SK-N-SH (cell line): ENCODE measurements around the gene PCYOX1L. TPM values are rescaled to one million over a fixed set of nuclear protein-coding genes. Genes with fewer than 3 reads are reported as not detected.

ENCODE experiments used
- CTCF ChIA-PET: fragments of 300-600, 350-600 bp; formaldehyde crosslinking; extraction: SDS; loops from one replicate; lab custom pipeline; 2021; lab: Yijun Ruan, JAX
- POLR2A ChIA-PET: fragments of 350-600 bp; sonication (Branson Sonifier 250); formaldehyde crosslinking; extraction: SDS; loops from one replicate; lab custom pipeline; 2020; ENCODE audit warnings: antibody characterized with exemption, inconsistent platforms; lab: Yijun Ruan, JAX
- DNase-seq: peaks from one replicate; pipeline ENCODE4 v3.0.0; 2012
- H2AFZ ChIP-seq: fragments of 200-600 bp; sonication (generic); 2 replicates; pipeline ENCODE4 v1.8.1; 2016; ENCODE audit warnings: antibody characterized with exemption, mild to moderate bottlenecking, low read depth
- H3F3A ChIP-seq: fragments of 200-600 bp; sonication (generic); replicated peaks from 2 replicates; pipeline ENCODE3; 2016; ENCODE audit warnings: antibody characterized with exemption, mild to moderate bottlenecking; ENCODE audit not compliant: insufficient read depth
- H3K27ac ChIP-seq, 2 experiments: fragments of 200-500 bp in 1 of 2; fragments of 200-600 bp in 1 of 2; sonication (Bioruptor generic) in 1 of 2; sonication (generic), shearing (Covaris generic) in 1 of 2; 2 replicates each; pipeline versions ENCODE4 v1.5.1 to v1.6.1; 2014 to 2016; ENCODE audit warnings: low read depth in 2 of 2, inconsistent platforms in 1 of 2, low read length in 1 of 2, mild to moderate bottlenecking in 1 of 2, mixed read lengths in 1 of 2
- H3K27me3 ChIP-seq: fragments of 200-600 bp; sonication (generic), shearing (Covaris generic); 2 replicates; pipeline ENCODE4 v1.6.1; 2016; ENCODE audit warnings: mixed run types; ENCODE audit not compliant: insufficient read depth
- H3K36me3 ChIP-seq, 2 experiments: fragments of 200-500 bp in 1 of 2; fragments of 200-600 bp in 1 of 2; sonication (Bioruptor generic) in 1 of 2; sonication (generic) in 1 of 2; replicated peaks in 1 of 2; 2 replicates each; pipeline versions ENCODE3 to v1.5.1; 2014 to 2016; ENCODE audit warnings: low read length in 1 of 2, mild to moderate bottlenecking in 1 of 2; ENCODE audit not compliant: insufficient read depth in 2 of 2, control insufficient read depth in 1 of 2
- H3K4me1 ChIP-seq, 2 experiments: fragments of 200-500 bp in 1 of 2; fragments of 200-600 bp in 1 of 2; sonication (Bioruptor generic) in 1 of 2; sonication (generic), shearing (Covaris generic) in 1 of 2; 2 replicates each; pipeline versions ENCODE4 v1.5.1 to v1.6.1; 2014 to 2016; ENCODE audit warnings: low read depth in 1 of 2, low read length in 1 of 2, mixed run types in 1 of 2; ENCODE audit not compliant: insufficient read depth in 2 of 2, control insufficient read depth in 1 of 2
- H3K4me2 ChIP-seq: fragments of 200-600 bp; sonication (generic), shearing (Covaris generic); 2 replicates; pipeline ENCODE4 v1.6.1; 2017; ENCODE audit warnings: mixed run types
- H3K4me3 ChIP-seq, 2 experiments: fragments of 200-500 bp in 1 of 2; fragments of 200-600 bp in 1 of 2; sonication (Bioruptor generic) in 1 of 2; sonication (generic), shearing (Covaris generic) in 1 of 2; 2 replicates each; pipeline versions ENCODE4 v1.5.1 to v1.8.1; 2014 to 2016; ENCODE audit warnings: low read depth in 2 of 2, inconsistent platforms in 1 of 2, low read length in 1 of 2, mild to moderate bottlenecking in 1 of 2, mixed read lengths in 1 of 2, moderate library complexity in 1 of 2
- H3K79me2 ChIP-seq: fragments of 200-600 bp; sonication (generic); 2 replicates; pipeline ENCODE4 v1.8.1; 2017; ENCODE audit warnings: mild to moderate bottlenecking; ENCODE audit not compliant: insufficient read depth
- H3K9ac ChIP-seq: fragments of 200-600 bp; sonication (generic); 2 replicates; pipeline ENCODE4 v1.6.1; 2017; ENCODE audit warnings: mixed run types
- H3K9me2 ChIP-seq: fragments of 200-600 bp; sonication (generic); 2 replicates; pipeline ENCODE4 v1.6.1; 2017; ENCODE audit warnings: mixed run types
- H3K9me3 ChIP-seq: fragments of 200-600 bp; sonication (generic); 2 replicates; pipeline ENCODE4 v1.6.1; 2017; ENCODE audit warnings: mixed run types, mild to moderate bottlenecking, moderate library complexity
- H4K20me1 ChIP-seq: fragments of 200-600 bp; sonication (generic); 2 replicates; pipeline ENCODE4 v1.6.1; 2017; ENCODE audit warnings: mild to moderate bottlenecking, mixed run types; ENCODE audit not compliant: insufficient read depth
- CHD2 ChIP-seq: fragments of 150-350 bp; IDR thresholded peaks from 2 replicates; pipeline ENCODE4 v1.6.1; 2018; ENCODE audit warnings: low read length; ENCODE audit not compliant: partially characterized antibody
- ELF1 ChIP-seq: IDR thresholded peaks from 2 replicates; pipeline ENCODE4 v1.4.0; 2012
- EZH2phosphoT487 ChIP-seq: fragments of 200-600 bp; sonication (generic); IDR thresholded peaks from 2 replicates; pipeline ENCODE4 v1.6.1; 2017; ENCODE audit warnings: low read depth, mixed run types, mild to moderate bottlenecking, antibody characterized with exemption, moderate library complexity, borderline replicate concordance
- FOSL2 ChIP-seq: IDR thresholded peaks from 2 replicates; pipeline ENCODE4 v1.4.0; 2012; ENCODE audit warnings: low read depth, mild to moderate bottlenecking, moderate library complexity, borderline replicate concordance
- FOXJ3 ChIP-seq: sonication (generic); formaldehyde crosslinking; IDR thresholded peaks from 2 replicates; pipeline ENCODE4 v1.5.1; 2020; ENCODE audit warnings: mild to moderate bottlenecking, missing genetic modification reagents
- GABPA ChIP-seq: IDR thresholded peaks from 2 replicates; pipeline ENCODE4 v1.4.0; 2012; ENCODE audit warnings: low read depth, mild to moderate bottlenecking
- MEF2A ChIP-seq: IDR thresholded peaks from 2 replicates; pipeline ENCODE4 v1.4.0; 2012; ENCODE audit warnings: low read depth, borderline replicate concordance
- MXI1 ChIP-seq: IDR thresholded peaks from 2 replicates; pipeline ENCODE4 v1.6.1; 2012; ENCODE audit warnings: mild to moderate bottlenecking, low read depth, low read length, improper control_type of control experiment
- NFIC ChIP-seq: IDR thresholded peaks from 2 replicates; pipeline ENCODE4 v1.4.0; 2012; ENCODE audit warnings: borderline replicate concordance
- POLR2AphosphoS5 ChIP-seq: IDR thresholded peaks from 2 replicates; pipeline ENCODE4 v1.6.1; 2012; ENCODE audit warnings: low read depth, low read length
- RAD21 ChIP-seq: IDR thresholded peaks from 2 replicates; pipeline ENCODE4 v1.6.1; 2012; ENCODE audit warnings: mild to moderate bottlenecking, low read length
- RXRA ChIP-seq: IDR thresholded peaks from 2 replicates; pipeline ENCODE4 v1.4.0; 2012; ENCODE audit warnings: low read depth, mild to moderate bottlenecking, borderline replicate concordance
- SIN3A ChIP-seq: IDR thresholded peaks from 2 replicates; pipeline ENCODE4 v1.6.1; 2012; ENCODE audit warnings: low read depth, mild to moderate bottlenecking, low read length, moderate library complexity, borderline replicate concordance
- TAF1 ChIP-seq: IDR thresholded peaks from 2 replicates; pipeline ENCODE4 v1.6.1; 2012; ENCODE audit warnings: low read depth, mild to moderate bottlenecking, low read length, moderate library complexity, borderline replicate concordance
- TCF12 ChIP-seq: IDR thresholded peaks from 2 replicates; pipeline ENCODE4 v1.4.0; 2012
- YY1 ChIP-seq: IDR thresholded peaks from 2 replicates; pipeline ENCODE4 v1.4.0; 2012; ENCODE audit warnings: low read depth, mild to moderate bottlenecking
- WGBS: methylation state at CpG from one replicate; pipeline ENCODE4 v1.1.6; 2017; ENCODE audit warnings: low lambda C conversion rate; 5-methylcytosine and 5-hydroxymethylcytosine counted together
- polyA plus RNA-seq, 3 experiments: library from polyadenylated mRNA; depleted of rRNA; stranded (reverse); fragments of >200 nt; gene quantifications; 2 replicates each; pipeline ENCODE4 v1.2.3, GENCODE V29; 2012
- TF ChIP-seq, protein P1 (sequence below): fragments of 150-350 bp; IDR thresholded peaks from 2 replicates; pipeline ENCODE4 v1.6.1; 2017; ENCODE audit warnings: antibody characterized with exemption, low read length, low read depth, borderline replicate concordance
- TF ChIP-seq, protein P2 (sequence below): IDR thresholded peaks from 2 replicates; pipeline ENCODE4 v1.4.0; 2012; ENCODE audit warnings: low read depth, borderline replicate concordance
- TF ChIP-seq, protein P3 (sequence below): IDR thresholded peaks from 2 replicates; pipeline ENCODE4 v1.4.0; 2012; ENCODE audit warnings: low read depth, borderline replicate concordance
- TF ChIP-seq, protein P4 (sequence below): fragments of 200-600 bp; sonication (generic); IDR thresholded peaks from 2 replicates; pipeline ENCODE4 v1.6.1; 2017; ENCODE audit warnings: antibody characterized with exemption, mild to moderate bottlenecking, moderate library complexity

The PCYOX1L gene
- polyA plus RNA-seq, 1 of the 3 experiments (the other 2 are of a cell fraction): 17.5 TPM

DNA sequence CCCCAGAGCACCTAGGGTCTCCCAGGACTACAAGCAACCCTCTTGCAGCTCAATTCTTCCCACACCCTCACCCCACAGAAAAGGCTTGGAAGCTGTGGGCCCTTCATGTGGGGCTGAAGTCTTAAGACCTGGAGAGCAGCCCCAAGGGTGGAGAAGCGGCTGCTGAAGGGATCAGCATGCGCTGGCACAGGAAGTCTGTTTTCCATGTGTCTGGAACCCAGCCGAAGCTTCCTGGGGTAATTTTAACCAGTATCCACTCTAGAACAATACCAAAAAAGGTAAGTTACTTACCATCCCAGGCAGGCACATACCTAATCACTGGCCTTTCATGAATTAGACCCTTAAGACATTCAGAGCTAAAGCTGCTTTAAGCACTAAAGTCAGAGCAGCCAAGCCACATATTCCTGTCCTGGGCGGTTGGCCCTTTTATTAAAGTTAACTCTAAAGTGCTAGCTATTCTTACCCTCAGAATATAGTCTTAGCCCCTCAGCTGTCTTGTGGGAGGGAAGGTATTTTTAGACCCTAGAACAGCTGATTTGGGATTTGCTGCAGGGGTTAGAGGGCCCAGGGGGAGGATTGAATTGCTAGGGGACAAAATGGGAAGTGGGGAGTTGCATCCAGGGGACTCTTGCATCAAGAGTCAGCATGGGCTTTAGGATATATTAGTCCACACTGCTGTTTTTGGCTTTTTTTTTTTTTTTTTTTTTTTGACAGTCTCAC lies 14.4 kb downstream of the PCYOX1L start:
- no peak for DNase-seq
- Histone ChIP-seq H3K9me3 (no peaks in the 10 kb centered on the region), H3K4me1 (peaks cover 0 to 13% of the 10 kb centered on the region in 2 experiments; a peak in 1 of 4 replicates), H3K79me2 (no peaks in the 10 kb centered on the region), H3K4me2 (no peak overlapping the region), H3F3A (no peaks in the 10 kb centered on the region), H3K9ac (no peak overlapping the region), H4K20me1 (no peaks in the 10 kb centered on the region), H2AFZ (no peak overlapping the region), H3K27ac (no peak overlapping the region), H3K4me3 (no peak overlapping the region), H3K27me3 (no peaks in the 10 kb centered on the region), H3K36me3 (no peaks in the 10 kb centered on the region), H3K9me2 (no peaks in the 10 kb centered on the region)
- TF ChIP-seq GABPA: no peak
- no peak for TF ChIP-seq RAD21
- no peak for TF ChIP-seq EZH2phosphoT487
- TF ChIP-seq, protein P1, sequence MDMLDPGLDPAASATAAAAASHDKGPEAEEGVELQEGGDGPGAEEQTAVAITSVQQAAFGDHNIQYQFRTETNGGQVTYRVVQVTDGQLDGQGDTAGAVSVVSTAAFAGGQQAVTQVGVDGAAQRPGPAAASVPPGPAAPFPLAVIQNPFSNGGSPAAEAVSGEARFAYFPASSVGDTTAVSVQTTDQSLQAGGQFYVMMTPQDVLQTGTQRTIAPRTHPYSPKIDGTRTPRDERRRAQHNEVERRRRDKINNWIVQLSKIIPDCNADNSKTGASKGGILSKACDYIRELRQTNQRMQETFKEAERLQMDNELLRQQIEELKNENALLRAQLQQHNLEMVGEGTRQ: no peak
- no peak for TF ChIP-seq MXI1
- no peak for TF ChIP-seq TCF12
- TF ChIP-seq FOXJ3 (CRISPR knock-in tag): no peak
- TF ChIP-seq, protein P2, sequence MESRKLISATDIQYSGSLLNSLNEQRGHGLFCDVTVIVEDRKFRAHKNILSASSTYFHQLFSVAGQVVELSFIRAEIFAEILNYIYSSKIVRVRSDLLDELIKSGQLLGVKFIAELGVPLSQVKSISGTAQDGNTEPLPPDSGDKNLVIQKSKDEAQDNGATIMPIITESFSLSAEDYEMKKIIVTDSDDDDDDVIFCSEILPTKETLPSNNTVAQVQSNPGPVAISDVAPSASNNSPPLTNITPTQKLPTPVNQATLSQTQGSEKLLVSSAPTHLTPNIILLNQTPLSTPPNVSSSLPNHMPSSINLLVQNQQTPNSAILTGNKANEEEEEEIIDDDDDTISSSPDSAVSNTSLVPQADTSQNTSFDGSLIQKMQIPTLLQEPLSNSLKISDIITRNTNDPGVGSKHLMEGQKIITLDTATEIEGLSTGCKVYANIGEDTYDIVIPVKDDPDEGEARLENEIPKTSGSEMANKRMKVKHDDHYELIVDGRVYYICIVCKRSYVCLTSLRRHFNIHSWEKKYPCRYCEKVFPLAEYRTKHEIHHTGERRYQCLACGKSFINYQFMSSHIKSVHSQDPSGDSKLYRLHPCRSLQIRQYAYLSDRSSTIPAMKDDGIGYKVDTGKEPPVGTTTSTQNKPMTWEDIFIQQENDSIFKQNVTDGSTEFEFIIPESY: no peak
- no peak for TF ChIP-seq ELF1
- no peak for TF ChIP-seq MEF2A
- no peak for TF ChIP-seq FOSL2
- ChIA-PET CTCF (interaction anchor here (0.9 to 41.4 kb wide), 24 partner anchors 11 to 247 kb away, joined by 3 to 1751 read pairs (median 5); partner anchors contain the start of genes CSNK1A1, GRPEL2, IL17B and PCYOX1L), POLR2A (interaction anchor here (0.9 to 1.8 kb wide), 5 partner anchors 9 to 209 kb away, joined by 3 to 4 read pairs (median 3); partner anchors contain the start of genes ARHGEF37 and GRPEL2)
- WGBS: 89% methylated on average over 4 of the region's 4 CpGs

DNA sequence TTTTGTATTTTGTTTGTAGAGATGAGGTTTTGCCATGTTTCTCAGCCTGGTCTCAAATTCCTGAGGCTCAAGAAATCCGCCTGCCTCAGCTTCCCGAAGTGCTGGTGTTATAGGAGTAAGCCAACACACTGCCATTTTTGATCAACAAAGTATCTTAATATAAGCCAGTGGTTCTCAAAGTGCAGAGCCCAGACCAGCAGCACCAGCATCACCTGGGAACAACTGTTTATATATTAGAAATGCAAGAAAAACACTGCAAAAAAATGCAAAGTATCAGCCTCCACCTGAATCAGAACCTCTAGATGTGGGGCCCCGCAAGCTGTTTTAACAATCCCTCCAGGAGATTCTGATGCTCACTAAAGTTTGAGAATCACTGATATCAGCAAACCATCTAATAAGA lies 15.1 kb downstream of the PCYOX1L start:
- no peaks in the 10 kb centered on the region for H3K9me3 ChIP-seq
- no peak for DNase-seq
- H3K27me3 ChIP-seq: no peaks in the 10 kb centered on the region
- ChIA-PET POLR2A (interaction anchor here (1.0 to 1.8 kb wide), 2 partner anchors 28 to 209 kb away, joined by 3 to 4 read pairs; partner anchors contain the start of genes ARHGEF37 and GRPEL2), CTCF (interaction anchor here (1.4 to 41.4 kb wide), 12 partner anchors 11 to 205 kb away, joined by 3 to 1751 read pairs (median 12); partner anchors contain the start of genes CSNK1A1, IL17B and PCYOX1L)
- no peak overlapping the region for H2AFZ ChIP-seq
- no peak overlapping the region for H3K27ac ChIP-seq
- WGBS: 90% methylated on average over 3 of the region's 3 CpGs
- H3F3A ChIP-seq: no peaks in the 10 kb centered on the region
- H3K4me3 ChIP-seq: no peak overlapping the region
- H3K79me2 ChIP-seq: no peaks in the 10 kb centered on the region
- H3K36me3 ChIP-seq: no peaks in the 10 kb centered on the region
- no peak overlapping the region for H3K9ac ChIP-seq
- H3K4me1 ChIP-seq: peaks cover 0 to 6% of the 10 kb centered on the region in 2 experiments; a peak in 1 of 4 replicates
- H3K9me2 ChIP-seq: no peaks in the 10 kb centered on the region
- no peaks in the 10 kb centered on the region for H4K20me1 ChIP-seq
- H3K4me2 ChIP-seq: no peak overlapping the region
- TF ChIP-seq TAF1 (no peak), NFIC (no peak), EZH2phosphoT487 (no peak), YY1 (no peak), SIN3A (no peak), POLR2AphosphoS5 (no peak), RXRA (no peak), CHD2 (no peak)
- TF ChIP-seq, protein P3, sequence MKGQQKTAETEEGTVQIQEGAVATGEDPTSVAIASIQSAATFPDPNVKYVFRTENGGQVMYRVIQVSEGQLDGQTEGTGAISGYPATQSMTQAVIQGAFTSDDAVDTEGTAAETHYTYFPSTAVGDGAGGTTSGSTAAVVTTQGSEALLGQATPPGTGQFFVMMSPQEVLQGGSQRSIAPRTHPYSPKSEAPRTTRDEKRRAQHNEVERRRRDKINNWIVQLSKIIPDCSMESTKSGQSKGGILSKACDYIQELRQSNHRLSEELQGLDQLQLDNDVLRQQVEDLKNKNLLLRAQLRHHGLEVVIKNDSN: no peak
- TF ChIP-seq, protein P1: no peak
- TF ChIP-seq, protein P4, sequence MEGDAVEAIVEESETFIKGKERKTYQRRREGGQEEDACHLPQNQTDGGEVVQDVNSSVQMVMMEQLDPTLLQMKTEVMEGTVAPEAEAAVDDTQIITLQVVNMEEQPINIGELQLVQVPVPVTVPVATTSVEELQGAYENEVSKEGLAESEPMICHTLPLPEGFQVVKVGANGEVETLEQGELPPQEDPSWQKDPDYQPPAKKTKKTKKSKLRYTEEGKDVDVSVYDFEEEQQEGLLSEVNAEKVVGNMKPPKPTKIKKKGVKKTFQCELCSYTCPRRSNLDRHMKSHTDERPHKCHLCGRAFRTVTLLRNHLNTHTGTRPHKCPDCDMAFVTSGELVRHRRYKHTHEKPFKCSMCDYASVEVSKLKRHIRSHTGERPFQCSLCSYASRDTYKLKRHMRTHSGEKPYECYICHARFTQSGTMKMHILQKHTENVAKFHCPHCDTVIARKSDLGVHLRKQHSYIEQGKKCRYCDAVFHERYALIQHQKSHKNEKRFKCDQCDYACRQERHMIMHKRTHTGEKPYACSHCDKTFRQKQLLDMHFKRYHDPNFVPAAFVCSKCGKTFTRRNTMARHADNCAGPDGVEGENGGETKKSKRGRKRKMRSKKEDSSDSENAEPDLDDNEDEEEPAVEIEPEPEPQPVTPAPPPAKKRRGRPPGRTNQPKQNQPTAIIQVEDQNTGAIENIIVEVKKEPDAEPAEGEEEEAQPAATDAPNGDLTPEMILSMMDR: no peak
